Astrocyte of the spinal cord (primary cell): Measurements from ENCODE around the gene ZNF821.

Experiments used
- DNase-seq: peaks from one replicate; pipeline ENCODE4 v3.0.0; 2011; ENCODE audit warnings: low read depth, low spot score
- H3K4me3 ChIP-seq: 2 replicates; pipeline ENCODE4 v1.5.1; 2011; ENCODE audit warnings: low read depth, mild to moderate bottlenecking, low read length, moderate library complexity
- CTCF ChIP-seq: IDR thresholded peaks from 2 replicates; pipeline ENCODE4 v1.5.1; 2012; ENCODE audit warnings: low read depth, mild to moderate bottlenecking, low read length, inconsistent platforms
- in situ Hi-C: cut with HindIII; loops from 2 replicates; pipeline ENCODE4 v1.10.0; 2017; ENCODE audit warnings: low sequenced_read_pairs

Gene ZNF821

GRCh38 chr16:71894229-71894920 is 10.4 kb upstream of the ZNF821 start:
- H3K4me3 ChIP-seq = peak overlapping the region; percentile 90
- DNase-seq = peak; percentile 70
- TF ChIP-seq CTCF = peak; percentile 23
- in situ Hi-C loops = no loop called here

GRCh38 chr16:71893888-71894228 is 9.9 kb upstream of the ZNF821 start:
- in situ Hi-C loops = no loop called here
- TF ChIP-seq CTCF = no peak
- peak overlapping the region; percentile 90 for H3K4me3 ChIP-seq

GRCh38 chr16:71889147-71889546 is 5.2 kb upstream of the ZNF821 start:
- H3K4me3 ChIP-seq = no peak overlapping the region
- TF ChIP-seq CTCF = no peak
- no peak for DNase-seq
- in situ Hi-C loops = no loop called here

More at GRCh38 chr16:71893888-71894228, 9.9 kb upstream of the ZNF821 start:
- DNase-seq = no peak

GRCh38 chr16:71885261-71885650 is 1.3 kb upstream of the ZNF821 start:
- no peak for TF ChIP-seq CTCF
- H3K4me3 ChIP-seq = no peak overlapping the region
- in situ Hi-C loops = no loop called here
- no peak for DNase-seq

GRCh38 chr16:71883168-71883848 is 674 bp downstream of the ZNF821 start:
- DNase-seq = peak; percentile 8
- TF ChIP-seq CTCF = peak; percentile 45
- H3K4me3 ChIP-seq = peak overlapping the region; percentile 72
- in situ Hi-C loops = no loop called here

- peak overlapping the region; percentile 72 for H3K4me3 ChIP-seq
- TF ChIP-seq CTCF = peak; percentile 91
- in situ Hi-C loops = no loop called here
- peak; percentile 79 for DNase-seq
These were observed 1.3 kb downstream of the ZNF821 start for GRCh38 chr16:71882505-71883167.
